22Rv1 (cell line): ENCODE results near the gene RBM6.

Experiments used
- H3K27ac ChIP-seq: fragments of 450-650 bp; 2 replicates; pipeline ENCODE4 v1.5.1; 2017
- ZFX ChIP-seq: fragments of 450-650 bp; IDR thresholded peaks from 2 replicates; pipeline ENCODE4 v1.6.1; 2017; ENCODE audit warnings: antibody characterized with exemption, borderline replicate concordance
- TF ChIP-seq, protein P1 (sequence below): fragments of 450-650 bp; IDR thresholded peaks from 2 replicates; pipeline ENCODE4 v1.5.1; 2017; ENCODE audit warnings: mild to moderate bottlenecking

RBM6 gene

DNA sequence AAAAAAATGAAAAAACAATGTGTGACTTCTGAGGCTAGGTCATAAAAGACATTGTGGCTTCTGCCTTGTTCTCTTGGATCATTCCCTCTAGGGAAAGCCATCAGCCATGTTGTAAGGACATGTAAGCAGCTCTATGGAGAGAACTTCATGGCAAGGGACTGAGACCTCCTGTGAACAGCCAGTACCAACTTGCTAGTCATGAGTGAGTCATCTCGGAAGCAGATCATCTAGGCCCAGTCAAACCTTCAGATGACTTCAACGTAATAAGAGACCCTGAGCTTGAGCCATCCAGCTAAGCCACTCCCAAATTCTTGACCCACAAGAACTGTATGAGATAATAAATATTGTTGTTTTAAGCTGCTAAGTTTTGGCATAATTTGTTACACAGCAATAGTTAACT is 15.3 kb upstream of the RBM6 start:
- TF ChIP-seq, protein P1, sequence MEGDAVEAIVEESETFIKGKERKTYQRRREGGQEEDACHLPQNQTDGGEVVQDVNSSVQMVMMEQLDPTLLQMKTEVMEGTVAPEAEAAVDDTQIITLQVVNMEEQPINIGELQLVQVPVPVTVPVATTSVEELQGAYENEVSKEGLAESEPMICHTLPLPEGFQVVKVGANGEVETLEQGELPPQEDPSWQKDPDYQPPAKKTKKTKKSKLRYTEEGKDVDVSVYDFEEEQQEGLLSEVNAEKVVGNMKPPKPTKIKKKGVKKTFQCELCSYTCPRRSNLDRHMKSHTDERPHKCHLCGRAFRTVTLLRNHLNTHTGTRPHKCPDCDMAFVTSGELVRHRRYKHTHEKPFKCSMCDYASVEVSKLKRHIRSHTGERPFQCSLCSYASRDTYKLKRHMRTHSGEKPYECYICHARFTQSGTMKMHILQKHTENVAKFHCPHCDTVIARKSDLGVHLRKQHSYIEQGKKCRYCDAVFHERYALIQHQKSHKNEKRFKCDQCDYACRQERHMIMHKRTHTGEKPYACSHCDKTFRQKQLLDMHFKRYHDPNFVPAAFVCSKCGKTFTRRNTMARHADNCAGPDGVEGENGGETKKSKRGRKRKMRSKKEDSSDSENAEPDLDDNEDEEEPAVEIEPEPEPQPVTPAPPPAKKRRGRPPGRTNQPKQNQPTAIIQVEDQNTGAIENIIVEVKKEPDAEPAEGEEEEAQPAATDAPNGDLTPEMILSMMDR, result no peak
- no peak for TF ChIP-seq ZFX
- no peak overlapping the region for H3K27ac ChIP-seq

DNA sequence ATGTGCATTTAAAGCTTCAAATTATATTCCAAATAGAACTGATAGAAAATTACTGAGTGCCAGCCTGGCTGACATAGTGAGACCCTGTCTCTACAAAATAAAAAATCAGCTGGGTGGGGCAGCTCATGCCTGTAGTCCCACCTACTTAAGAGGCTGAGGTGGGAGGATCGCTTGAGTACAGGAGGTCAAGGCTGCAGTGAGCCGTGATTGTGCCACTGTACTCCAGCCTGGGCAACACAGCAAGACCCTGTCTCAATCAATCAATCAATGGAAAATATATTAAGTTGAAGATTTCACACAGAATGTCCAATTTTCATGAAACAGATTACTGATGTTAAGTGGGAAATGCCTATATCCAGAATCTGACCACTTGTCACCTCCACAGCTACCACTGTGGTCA is 14.5 kb upstream of the RBM6 start:
- H3K27ac ChIP-seq, result no peak overlapping the region
- TF ChIP-seq ZFX, result no peak
- TF ChIP-seq, protein P1, result no peak

GRCh38 chr3:49926117-49926728 is 13.7 kb upstream of the RBM6 start:
- no peak overlapping the region for H3K27ac ChIP-seq
- TF ChIP-seq, protein P1, result no peak
- TF ChIP-seq ZFX, result no peak

DNA sequence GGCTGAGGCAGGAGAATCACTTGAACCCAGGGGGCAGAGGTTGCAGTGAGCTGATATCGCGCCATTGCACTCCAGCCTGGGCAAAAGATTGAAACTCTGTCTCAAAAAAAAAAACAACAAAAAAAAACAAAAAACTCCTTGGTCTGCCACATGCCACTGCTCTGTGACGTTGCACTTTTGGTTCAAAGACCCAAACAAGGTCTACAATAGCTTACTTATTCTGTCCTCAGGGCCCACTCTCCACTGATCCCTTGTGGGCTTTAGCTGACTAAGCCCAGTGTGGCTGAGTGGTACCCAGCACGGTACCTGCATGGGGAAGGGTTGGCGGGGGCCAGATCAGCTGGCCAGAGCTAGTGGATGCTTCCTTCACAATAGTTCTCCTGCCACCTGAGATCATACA is 12.2 kb upstream of the RBM6 start:
- no peak overlapping the region for H3K27ac ChIP-seq
- TF ChIP-seq, protein P1, result no peak
- TF ChIP-seq ZFX, result no peak

DNA sequence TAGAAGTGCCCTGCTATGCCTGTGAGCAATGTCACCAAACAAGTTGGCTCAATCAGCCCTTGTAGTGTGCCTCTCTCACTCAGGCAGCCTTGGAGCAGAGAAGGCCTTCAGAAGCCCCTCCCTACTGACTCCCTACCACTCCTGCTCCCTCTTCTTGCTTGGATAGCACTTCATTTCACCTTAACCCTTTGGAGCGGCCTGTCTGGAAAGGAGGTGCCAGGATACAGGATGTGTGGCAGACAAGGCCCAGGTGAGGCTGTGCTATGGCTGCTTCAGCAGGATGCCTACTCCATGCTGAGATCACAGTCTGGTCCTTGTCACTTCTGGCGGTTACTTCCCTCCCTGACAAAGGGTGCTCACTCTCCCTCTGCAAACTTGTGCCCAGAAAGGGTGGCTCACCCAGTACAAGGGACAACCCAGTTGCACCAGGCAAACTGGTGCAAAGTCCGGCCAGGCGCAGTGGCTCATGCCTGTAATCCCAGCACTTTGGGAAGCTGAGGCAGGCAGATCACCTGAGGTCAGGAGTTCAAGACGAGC is 11.4 kb upstream of the RBM6 start:
- TF ChIP-seq, protein P1, result no peak
- TF ChIP-seq ZFX, result no peak
- H3K27ac ChIP-seq, result peak overlapping the region; percentile 88

GRCh38 chr3:49929291-49930167 is 10.4 kb upstream of the RBM6 start, which contains the start of gene MON1A:
Gene MON1A (minus strand): TSS chr3:49929811. CDS start chr3:49913346, 16,465 bp downstream.
- TF ChIP-seq, protein P1, result peak; percentile 62
- 0 out of 2 replicates have a peak, but pooled peaks have one; percentile 75 for TF ChIP-seq ZFX
- H3K27ac ChIP-seq, result peak within 1 kb of the TSS; percentile 88
